Lower lobe of right lung (tissue), 2 donors: ENCODE results near the gene SOCS1. TPM values are rescaled to one million over a fixed set of nuclear protein-coding genes. Genes with fewer than 3 reads are reported as not detected.
"Not testable (repeated sequence)": the region's sequence is repeated elsewhere in the genome, so short reads cannot be mapped to it uniquely, and the experiment has no call there.

ENCODE experiments used
- ATAC-seq, 2 donors: fragments of 200-7000 bp; cut with Tn5 transposase; one replicate each; pipeline ENCODE4 v1.9.1; 2020 to 2022; ENCODE audit warnings: mild to moderate bottlenecking in 2 of 2, moderate library complexity in 2 of 2
- DNase-seq: peaks from one replicate; pipeline ENCODE4 v3.0.0-alpha.2; 2020
- H3K27ac ChIP-seq: fragments of 200-600 bp; one replicate; pipeline ENCODE4 v1.8.0; 2022
- H3K27me3 ChIP-seq: fragments of 200-600 bp; one replicate; pipeline ENCODE4 v1.8.0; 2022; ENCODE audit warnings: low read depth
- H3K36me3 ChIP-seq: fragments of 200-600 bp; one replicate; pipeline ENCODE4 v1.8.0; 2022; ENCODE audit warnings: mild to moderate bottlenecking
- H3K4me1 ChIP-seq: fragments of 200-600 bp; one replicate; pipeline ENCODE4 v1.8.0; 2022
- H3K4me3 ChIP-seq: fragments of 200-600 bp; one replicate; pipeline ENCODE4 v1.8.0; 2022; ENCODE audit warnings: mild to moderate bottlenecking
- H3K9me3 ChIP-seq: fragments of 200-600 bp; one replicate; pipeline ENCODE4 v1.8.0; 2022
- CTCF ChIP-seq: fragments of 200-600 bp; IDR thresholded peaks from one replicate; pipeline ENCODE4 v1.8.0; 2022; ENCODE audit warnings: antibody characterized with exemption, mild to moderate bottlenecking
- intact Hi-C: fragments of 100-400 bp; cut with DNase I; formaldehyde crosslinking; loops from one replicate; pipeline ENCODE4 v1.11.0; 2022
- total RNA-seq: library from RNA; stranded (reverse); fragmentation: NEBNext Ultra II Directional; extraction: Animal tissue kit (Norgen Biotek cat#: 25700); gene quantifications from one replicate; pipeline ENCODE4 v1.2.1, GENCODE V29; 2021
- donor health status: DM: no; HTN: yes; CAD: no; lungs with severe emphysema.

Gene SOCS1
- total RNA-seq, 1 donor from 2014 or later = 17.8 TPM

- no peak overlapping the region for H3K4me3 ChIP-seq
- intact Hi-C loops = no loop called here
- no peak for TF ChIP-seq CTCF
- DNase-seq = no peak
- H3K27me3 ChIP-seq = no peaks in the 10 kb centered on the region
- H3K9me3 ChIP-seq = no peaks in the 10 kb centered on the region
- peaks cover 27% of the 10 kb centered on the region for H3K4me1 ChIP-seq
- no peak for ATAC-seq
- no peak overlapping the region for H3K27ac ChIP-seq
- H3K36me3 ChIP-seq = no peaks in the 10 kb centered on the region
Measured at GRCh38 chr16:11296351-11296705, 40.3 kb upstream of the SOCS1 start.

GRCh38 chr16:11295672-11296071 lies 39.7 kb upstream of the SOCS1 start:
- no peak overlapping the region for H3K4me3 ChIP-seq
- DNase-seq (no peak), ATAC-seq (no peak)
- H3K27ac ChIP-seq = no peak overlapping the region
- TF ChIP-seq CTCF = no peak
- intact Hi-C loops = no loop called here
- no peaks in the 10 kb centered on the region for H3K27me3 ChIP-seq
- no peaks in the 10 kb centered on the region for H3K36me3 ChIP-seq
- peaks cover 27% of the 10 kb centered on the region for H3K4me1 ChIP-seq
- no peaks in the 10 kb centered on the region for H3K9me3 ChIP-seq

- ATAC-seq (no peak), DNase-seq (no peak)
- TF ChIP-seq CTCF = no peak
- Histone ChIP-seq H3K9me3 (no peaks in the 10 kb centered on the region), H3K27me3 (no peaks in the 10 kb centered on the region), H3K36me3 (no peaks in the 10 kb centered on the region), H3K27ac (no peak overlapping the region), H3K4me1 (peaks cover 13% of the 10 kb centered on the region), H3K4me3 (no peak overlapping the region)
- intact Hi-C loops = no loop called here
Measured at GRCh38 chr16:11292076-11292748, 36.2 kb upstream of the SOCS1 start.

- intact Hi-C loops = no loop called here
- H3K27ac ChIP-seq = no peak overlapping the region
- no peak for TF ChIP-seq CTCF
- H3K27me3 ChIP-seq = no peaks in the 10 kb centered on the region
- no peak for DNase-seq
- H3K4me3 ChIP-seq = no peak overlapping the region
- peaks cover 3% of the 10 kb centered on the region for H3K4me1 ChIP-seq
- H3K36me3 ChIP-seq = no peaks in the 10 kb centered on the region
- H3K9me3 ChIP-seq = no peaks in the 10 kb centered on the region
- no peak for ATAC-seq
Measured at GRCh38 chr16:11291091-11291703, 35.2 kb upstream of the SOCS1 start.

GRCh38 chr16:11290102-11290893 lies 34.3 kb upstream of the SOCS1 start:
- Histone ChIP-seq H3K4me1 (no peaks in the 10 kb centered on the region), H3K36me3 (no peaks in the 10 kb centered on the region), H3K27ac (no peak overlapping the region), H3K4me3 (no peak overlapping the region), H3K27me3 (no peaks in the 10 kb centered on the region), H3K9me3 (no peaks in the 10 kb centered on the region)
- DNase-seq (no peak), ATAC-seq (peak in 1 of 2 donors; percentile 39)
- intact Hi-C loops = no loop called here
- no peak for TF ChIP-seq CTCF

- H3K36me3 ChIP-seq, DNase-seq, H3K4me1 ChIP-seq, H3K27ac ChIP-seq, H3K4me3 ChIP-seq, intact Hi-C loops, ATAC-seq, H3K27me3 ChIP-seq, H3K9me3 ChIP-seq: not testable (repeated sequence)
Measured at GRCh38 chr16:11289696-11290095, 33.7 kb upstream of the SOCS1 start.
